Activated CD4-positive, alpha-beta T cell treated with anti-CD3 and anti-CD28 coated beads for 36 hours (primary cell): ENCODE measurements around the gene VSNL1. TPM values are rescaled to one million over a fixed set of nuclear protein-coding genes. Genes with fewer than 3 reads are reported as not detected.

Source experiments
- ATAC-seq: fragments of 200-7000 bp; cut with Tn5 transposase; one replicate; pipeline ENCODE4 v1.10.0; 2021; ENCODE audit warnings: mild to moderate bottlenecking, moderate library complexity
- CTCF ChIA-PET: fragments of 350-600 bp; sonication (Branson Sonifier 250); formaldehyde crosslinking; loops from one replicate; lab custom pipeline; 2021; ENCODE audit warnings: antibody characterized with exemption; lab: Charles Lee
- POLR2A ChIA-PET: fragments of 350-600 bp; sonication (Branson Sonifier 250); formaldehyde crosslinking; loops from one replicate; lab custom pipeline; 2021; ENCODE audit warnings: antibody characterized with exemption, inconsistent platforms; lab: Charles Lee
- DNase-seq: peaks from one replicate; pipeline ENCODE4 v3.0.0-alpha.2; 2020
- H3K27ac Mint-ChIP-seq: one replicate; pipeline ENCODE4 v1.8.0; 2021; ENCODE audit warnings: mixed read lengths
- H3K27me3 Mint-ChIP-seq: one replicate; pipeline ENCODE4 v1.8.0; 2021; ENCODE audit warnings: mixed read lengths
- H3K36me3 Mint-ChIP-seq: one replicate; pipeline ENCODE4 v1.8.0; 2021; ENCODE audit warnings: low read depth, mixed read lengths
- H3K4me1 Mint-ChIP-seq: one replicate; pipeline ENCODE4 v1.8.0; 2021; ENCODE audit warnings: mixed read lengths
- H3K4me3 Mint-ChIP-seq: one replicate; pipeline ENCODE4 v1.8.0; 2021; ENCODE audit warnings: mild to moderate bottlenecking, moderate library complexity, mixed read lengths
- H3K9me3 Mint-ChIP-seq: one replicate; pipeline ENCODE4 v1.8.0; 2021; ENCODE audit warnings: low read depth, mixed read lengths
- intact Hi-C, 2 experiments: fragments of 100-400 bp; cut with DNase I in 1 of 2; cut with micrococcal nuclease in 1 of 2; formaldehyde crosslinking; loops; one replicate each; pipeline versions ENCODE4 v1.14.2 to v1.15.1; 2022 to 2024; cut with DNase I, micrococcal nuclease
- total RNA-seq, 2 experiments: library from RNA; stranded (reverse); gene quantifications; one replicate each; pipeline ENCODE4 v1.2.3, GENCODE V29; 2021

VSNL1 gene
- not detected for total RNA-seq

DNA sequence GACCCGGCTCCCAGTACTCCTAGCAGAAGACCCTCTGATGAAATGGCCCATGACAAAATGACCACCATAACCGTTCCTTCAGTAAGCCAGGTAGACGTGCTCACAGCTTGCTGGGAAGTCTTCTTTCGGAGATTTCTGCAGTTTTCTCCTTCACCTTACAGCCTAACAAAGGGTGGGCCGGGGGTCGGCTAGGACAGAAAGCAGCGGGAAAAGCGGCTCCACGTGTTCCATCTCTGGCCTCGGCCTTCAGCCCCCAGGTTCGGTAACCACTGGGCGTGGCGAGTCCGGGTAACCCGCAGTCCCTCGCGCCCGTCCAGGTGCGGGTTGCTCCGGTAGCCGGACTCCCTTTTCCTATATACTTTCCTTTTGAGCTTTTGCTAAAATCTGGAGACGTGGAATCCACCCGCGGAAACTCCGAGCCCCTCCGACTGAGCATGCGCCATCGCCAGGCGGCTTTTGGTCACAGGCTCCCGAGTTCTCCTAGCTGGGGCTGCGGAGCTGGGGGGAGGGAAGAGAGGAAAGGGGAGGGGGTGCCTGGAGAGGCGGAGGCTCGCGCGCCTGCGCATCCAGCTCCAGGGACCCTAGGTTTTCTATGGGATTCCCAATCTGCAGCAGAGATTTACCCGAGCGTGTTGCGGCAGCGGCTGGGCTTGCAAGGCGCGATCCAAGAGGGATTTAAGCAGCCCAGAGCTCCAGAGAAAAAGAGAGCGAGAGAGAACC, at the start of gene VSNL1:
TSS of gene VSNL1 (plus strand) at position 604 of the 720 bp plus-strand sequence. CDS start 51,379 bp downstream, outside the sequence.
- Mint-ChIP-seq H3K4me3 (no peak within 1 kb of the TSS), H3K4me1 (peaks cover 5% of the 10 kb centered on the region), H3K27ac (no peak within 1 kb of the TSS), H3K36me3 (no peaks in the 10 kb centered on the region), H3K9me3 (no peaks in the 10 kb centered on the region), H3K27me3 (peaks cover 57% of the 10 kb centered on the region)
- ATAC-seq, result no peak
- DNase-seq, result no peak
- ChIA-PET CTCF (interaction anchor here (0.8 kb wide), 1 partner anchor 22 kb away, joined by 3 read pairs; no protein-coding TSS in a partner anchor), POLR2A (no interaction called here)
- intact Hi-C loops, result no loop called here

- H3K36me3 Mint-ChIP-seq, result no peaks in the 10 kb centered on the region
- no peaks in the 10 kb centered on the region for H3K4me1 Mint-ChIP-seq
- ChIA-PET POLR2A (no interaction called here), CTCF (no interaction called here)
- no peak overlapping the region for H3K4me3 Mint-ChIP-seq
- H3K27me3 Mint-ChIP-seq, result no peaks in the 10 kb centered on the region
- DNase-seq (no peak), ATAC-seq (no peak)
- H3K9me3 Mint-ChIP-seq, result no peaks in the 10 kb centered on the region
- intact Hi-C loops, result no loop called here
- no peak overlapping the region for H3K27ac Mint-ChIP-seq
Observed at GRCh38 chr2:17495590-17495989, 44.9 kb upstream of the VSNL1 start.

- H3K27ac Mint-ChIP-seq, result no peak overlapping the region
- ChIA-PET CTCF (no interaction called here), POLR2A (no interaction called here)
- ATAC-seq (no peak), DNase-seq (no peak)
- no peaks in the 10 kb centered on the region for H3K4me1 Mint-ChIP-seq
- no peaks in the 10 kb centered on the region for H3K9me3 Mint-ChIP-seq
- H3K36me3 Mint-ChIP-seq, result no peaks in the 10 kb centered on the region
- intact Hi-C loops, result no loop called here
- no peak overlapping the region for H3K4me3 Mint-ChIP-seq
- peaks cover 2% of the 10 kb centered on the region for H3K27me3 Mint-ChIP-seq
Observed at GRCh38 chr2:17497718-17498117, 42.8 kb upstream of the VSNL1 start.

DNA sequence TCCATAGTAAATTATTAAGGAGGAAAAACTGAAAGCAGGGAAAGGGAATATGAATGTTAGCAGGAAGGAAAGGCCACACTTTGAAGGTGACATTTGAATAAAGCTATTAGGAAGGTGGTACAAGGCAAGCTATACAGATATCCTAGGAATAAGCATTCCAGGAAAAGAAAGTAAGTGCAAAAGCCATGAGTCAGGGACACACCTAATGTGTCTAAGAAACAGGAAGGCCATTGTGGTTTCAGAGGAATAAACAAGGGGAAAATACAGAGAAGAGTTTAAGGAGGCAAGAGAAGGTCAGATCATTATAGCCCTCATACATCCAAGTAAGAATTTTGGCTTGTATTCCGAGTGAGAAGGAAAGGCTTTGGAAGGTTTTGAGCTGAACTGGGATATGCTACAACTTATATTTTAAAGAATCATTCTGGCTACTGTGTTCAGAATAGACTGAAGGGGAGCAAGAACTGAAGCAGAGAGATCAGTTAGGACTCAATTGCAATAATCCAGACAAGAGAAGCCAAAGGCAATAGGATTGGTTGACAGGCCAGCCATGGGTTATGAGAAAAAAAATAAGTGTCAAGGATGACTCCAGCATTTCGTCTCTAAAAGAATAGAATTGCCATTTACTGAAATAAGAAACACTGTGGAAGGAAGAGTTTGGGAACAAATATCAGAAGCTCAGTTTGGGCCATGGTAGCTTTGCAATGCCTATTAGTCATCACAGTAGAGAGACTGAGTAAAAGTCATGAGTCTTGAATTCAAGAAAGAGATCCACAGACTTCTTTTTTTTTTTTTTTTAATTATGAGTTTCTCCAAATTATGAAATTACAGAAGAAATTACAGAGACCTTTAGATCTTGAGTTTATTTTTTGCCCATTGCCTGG, 33.5 kb upstream of the VSNL1 start:
- intact Hi-C loops, result no loop called here
- H3K9me3 Mint-ChIP-seq, result no peaks in the 10 kb centered on the region
- no peak for DNase-seq
- H3K4me3 Mint-ChIP-seq, result no peak overlapping the region
- H3K4me1 Mint-ChIP-seq, result no peaks in the 10 kb centered on the region
- H3K36me3 Mint-ChIP-seq, result no peaks in the 10 kb centered on the region
- ChIA-PET CTCF (no interaction called here), POLR2A (no interaction called here)
- H3K27ac Mint-ChIP-seq, result no peak overlapping the region
- no peaks in the 10 kb centered on the region for H3K27me3 Mint-ChIP-seq
- no peak for ATAC-seq

- Mint-ChIP-seq H3K27ac (no peak overlapping the region), H3K27me3 (peaks cover 26% of the 10 kb centered on the region), H3K4me3 (no peak overlapping the region), H3K36me3 (no peaks in the 10 kb centered on the region), H3K9me3 (peaks cover 2% of the 10 kb centered on the region), H3K4me1 (no peaks in the 10 kb centered on the region)
- DNase-seq (no peak), ATAC-seq (no peak)
- ChIA-PET CTCF (no interaction called here), POLR2A (no interaction called here)
- intact Hi-C loops, result no loop called here
Observed at GRCh38 chr2:17515652-17516051, 24.8 kb upstream of the VSNL1 start.

DNA sequence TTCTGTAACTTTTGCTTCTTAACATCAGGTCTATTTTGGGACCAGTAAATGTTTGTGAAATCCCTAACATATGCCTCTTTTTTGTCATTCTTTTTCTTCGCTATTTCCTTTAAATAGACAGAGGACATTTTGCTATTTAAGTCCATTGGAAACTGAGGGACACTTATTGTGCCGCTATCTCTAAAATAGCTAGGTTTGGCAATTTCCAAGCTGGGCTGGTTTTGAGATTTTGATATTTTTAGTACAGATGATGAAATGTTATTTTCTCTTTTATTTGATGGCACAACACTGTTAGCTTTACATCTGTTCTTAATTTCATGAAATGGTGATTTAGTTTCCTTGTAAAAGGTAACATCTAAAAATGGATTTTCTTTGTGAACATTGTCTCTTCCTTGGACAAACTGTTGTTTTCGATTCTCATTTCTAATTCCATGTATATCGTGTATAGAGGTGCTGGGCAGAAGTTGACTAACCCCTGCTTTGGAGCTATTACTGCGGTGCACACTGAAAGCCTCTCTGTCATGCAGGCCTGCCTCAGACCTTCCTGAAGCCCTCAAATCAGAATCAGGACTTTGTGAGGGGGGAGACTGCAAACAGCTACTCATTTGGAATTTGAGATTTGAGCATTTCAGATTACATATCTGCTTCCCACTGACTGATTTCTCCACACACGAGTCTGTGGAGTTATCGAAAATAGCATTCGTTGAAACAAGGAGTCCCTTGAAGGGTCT, 22.9 kb upstream of the VSNL1 start:
- ChIA-PET POLR2A (no interaction called here), CTCF (no interaction called here)
- H3K4me1 Mint-ChIP-seq, result no peaks in the 10 kb centered on the region
- peaks cover 2% of the 10 kb centered on the region for H3K9me3 Mint-ChIP-seq
- DNase-seq, result no peak
- no peak overlapping the region for H3K27ac Mint-ChIP-seq
- H3K36me3 Mint-ChIP-seq, result no peaks in the 10 kb centered on the region
- ATAC-seq, result no peak
- H3K27me3 Mint-ChIP-seq, result peaks cover 30% of the 10 kb centered on the region
- intact Hi-C loops, result no loop called here
- no peak overlapping the region for H3K4me3 Mint-ChIP-seq

- Mint-ChIP-seq H3K27ac (no peak within 1 kb of the TSS), H3K27me3 (peaks cover 30% of the 10 kb centered on the region), H3K4me1 (no peaks in the 10 kb centered on the region), H3K9me3 (peaks cover 2% of the 10 kb centered on the region), H3K36me3 (no peaks in the 10 kb centered on the region), H3K4me3 (no peak within 1 kb of the TSS)
- intact Hi-C loops, result no loop called here
- ATAC-seq, result peak; percentile 53
- POLR2A ChIA-PET, result no interaction called here
- peak; percentile 69 for DNase-seq
- CTCF ChIA-PET, result no interaction called here
Observed at GRCh38 chr2:17518212-17519154, 22.0 kb upstream of the VSNL1 start, which contains the start of gene RAD51AP2. RAD51AP2 (minus strand) TSS chr2:17518440; CDS start chr2:17518415, 25 bp downstream.

GRCh38 chr2:17519486-17519885, 21.0 kb upstream of the VSNL1 start:
- Mint-ChIP-seq H3K4me1 (no peaks in the 10 kb centered on the region), H3K27me3 (peaks cover 28% of the 10 kb centered on the region), H3K9me3 (peaks cover 2% of the 10 kb centered on the region), H3K4me3 (no peak overlapping the region), H3K27ac (no peak overlapping the region), H3K36me3 (no peaks in the 10 kb centered on the region)
- ChIA-PET CTCF (no interaction called here), POLR2A (no interaction called here)
- intact Hi-C loops, result no loop called here
- DNase-seq (no peak), ATAC-seq (no peak)

DNA sequence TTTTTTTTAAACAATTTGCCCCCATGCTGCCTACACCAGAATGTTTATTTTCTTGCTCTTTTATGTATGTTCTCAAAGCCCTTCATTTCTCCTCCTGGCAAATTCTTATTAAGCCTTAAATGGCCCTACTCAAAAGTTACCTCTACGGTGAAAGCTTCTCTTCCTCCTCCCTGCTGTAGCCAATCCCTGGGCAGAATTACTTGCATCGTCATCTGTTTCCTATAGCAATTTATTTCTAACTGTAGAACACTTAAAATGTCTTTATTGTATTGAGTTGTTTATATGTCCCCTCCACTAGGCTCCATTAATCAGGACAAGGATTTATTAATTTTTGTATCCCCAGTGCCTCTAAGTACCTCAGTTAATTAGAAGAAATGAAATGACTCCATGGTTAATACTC, 19.7 kb upstream of the VSNL1 start:
- no peak for DNase-seq
- CTCF ChIA-PET, result no interaction called here
- POLR2A ChIA-PET, result no interaction called here
- no peak overlapping the region for H3K4me3 Mint-ChIP-seq
- H3K27me3 Mint-ChIP-seq, result peaks cover 33% of the 10 kb centered on the region
- no peak overlapping the region for H3K27ac Mint-ChIP-seq
- ATAC-seq, result no peak
- H3K4me1 Mint-ChIP-seq, result no peaks in the 10 kb centered on the region
- H3K9me3 Mint-ChIP-seq, result no peaks in the 10 kb centered on the region
- intact Hi-C loops, result no loop called here
- no peaks in the 10 kb centered on the region for H3K36me3 Mint-ChIP-seq

GRCh38 chr2:17521621-17522020, 18.9 kb upstream of the VSNL1 start:
- H3K27me3 Mint-ChIP-seq, result peaks cover 34% of the 10 kb centered on the region
- H3K9me3 Mint-ChIP-seq, result no peaks in the 10 kb centered on the region
- DNase-seq (no peak), ATAC-seq (no peak)
- ChIA-PET CTCF (no interaction called here), POLR2A (no interaction called here)
- H3K4me1 Mint-ChIP-seq, result no peaks in the 10 kb centered on the region
- no peak overlapping the region for H3K4me3 Mint-ChIP-seq
- no peak overlapping the region for H3K27ac Mint-ChIP-seq
- intact Hi-C loops, result no loop called here
- no peaks in the 10 kb centered on the region for H3K36me3 Mint-ChIP-seq

GRCh38 chr2:17522303-17522702, 18.2 kb upstream of the VSNL1 start:
- ATAC-seq, result no peak
- intact Hi-C loops, result no loop called here
- no peak overlapping the region for H3K27ac Mint-ChIP-seq
- H3K36me3 Mint-ChIP-seq, result no peaks in the 10 kb centered on the region
- DNase-seq, result no peak
- H3K4me3 Mint-ChIP-seq, result no peak overlapping the region
- POLR2A ChIA-PET, result no interaction called here
- CTCF ChIA-PET, result no interaction called here
- H3K4me1 Mint-ChIP-seq, result no peaks in the 10 kb centered on the region
- H3K9me3 Mint-ChIP-seq, result no peaks in the 10 kb centered on the region
- peaks cover 30% of the 10 kb centered on the region for H3K27me3 Mint-ChIP-seq
